MM.1S (cell line): ENCODE measurements around the gene NCAPH2.

ENCODE experiments used
- EZH2 ChIP-seq: fragments of 300-600 bp; sonication (generic); optimal IDR thresholded peaks from 2 replicates; pipeline ENCODE3; 2017; ENCODE audit warnings: low read depth, mild to moderate bottlenecking, antibody characterized with exemption, low read length, mixed read lengths
- TF ChIP-seq, protein P1 (sequence below): fragments of 300-600 bp; sonication (generic); IDR thresholded peaks from 2 replicates; pipeline ENCODE4 v1.5.1; 2016; ENCODE audit warnings: antibody characterized with exemption, low read length, mixed read lengths

DNA sequence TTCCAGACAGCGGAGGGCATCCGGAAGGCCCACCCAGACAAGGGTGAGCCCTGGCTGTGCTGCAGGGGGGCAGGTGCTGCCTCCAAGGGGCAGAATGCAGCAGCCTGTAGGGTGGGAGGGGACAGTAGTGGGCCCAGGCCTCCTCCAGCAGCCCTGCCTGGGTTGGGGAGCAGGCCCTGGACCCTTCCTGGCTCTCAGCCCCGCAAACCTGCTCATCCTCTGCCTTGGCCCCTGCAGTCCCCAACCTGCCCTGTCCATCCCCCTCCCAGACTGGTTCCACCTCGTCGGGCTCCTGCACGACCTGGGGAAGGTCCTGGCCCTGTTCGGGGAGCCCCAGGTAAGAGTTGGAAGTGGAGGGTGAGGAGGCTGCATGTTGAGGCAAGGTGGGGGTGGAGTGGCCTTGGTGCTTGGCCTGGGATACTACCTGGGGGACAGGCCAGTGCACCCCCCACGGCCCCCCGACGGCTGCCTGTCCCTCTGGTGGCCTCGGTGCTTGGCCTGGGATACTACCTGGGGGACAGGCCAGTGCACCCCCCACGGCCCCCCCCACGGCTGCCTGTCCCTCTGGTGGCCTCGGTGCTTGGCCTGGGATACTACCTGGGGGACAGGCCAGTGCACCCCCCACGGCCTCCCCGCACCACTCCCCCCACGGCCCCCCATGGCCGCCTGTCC is 19.9 kb upstream of the NCAPH2 start:
- TF ChIP-seq, protein P1, sequence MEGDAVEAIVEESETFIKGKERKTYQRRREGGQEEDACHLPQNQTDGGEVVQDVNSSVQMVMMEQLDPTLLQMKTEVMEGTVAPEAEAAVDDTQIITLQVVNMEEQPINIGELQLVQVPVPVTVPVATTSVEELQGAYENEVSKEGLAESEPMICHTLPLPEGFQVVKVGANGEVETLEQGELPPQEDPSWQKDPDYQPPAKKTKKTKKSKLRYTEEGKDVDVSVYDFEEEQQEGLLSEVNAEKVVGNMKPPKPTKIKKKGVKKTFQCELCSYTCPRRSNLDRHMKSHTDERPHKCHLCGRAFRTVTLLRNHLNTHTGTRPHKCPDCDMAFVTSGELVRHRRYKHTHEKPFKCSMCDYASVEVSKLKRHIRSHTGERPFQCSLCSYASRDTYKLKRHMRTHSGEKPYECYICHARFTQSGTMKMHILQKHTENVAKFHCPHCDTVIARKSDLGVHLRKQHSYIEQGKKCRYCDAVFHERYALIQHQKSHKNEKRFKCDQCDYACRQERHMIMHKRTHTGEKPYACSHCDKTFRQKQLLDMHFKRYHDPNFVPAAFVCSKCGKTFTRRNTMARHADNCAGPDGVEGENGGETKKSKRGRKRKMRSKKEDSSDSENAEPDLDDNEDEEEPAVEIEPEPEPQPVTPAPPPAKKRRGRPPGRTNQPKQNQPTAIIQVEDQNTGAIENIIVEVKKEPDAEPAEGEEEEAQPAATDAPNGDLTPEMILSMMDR: no peak
- no peak for TF ChIP-seq EZH2
